Epidermal melanocyte (primary cell): Measurements from ENCODE around the gene UNC5B.
"Not testable (repeated sequence)": the region's sequence is repeated elsewhere in the genome, so short reads cannot be mapped to it uniquely, and the experiment has no call there.

Experiments
- DNase-seq: peaks from one replicate; pipeline ENCODE4 v3.0.0; 2011; ENCODE audit warnings: low spot score; ENCODE audit not compliant: insufficient read length

Gene UNC5B

GRCh38 chr10:71296086-71296485 is 83.7 kb downstream of the UNC5B start:
- no peak for DNase-seq

- DNase-seq, result not testable (repeated sequence)
Measured at GRCh38 chr10:71296811-71297210, 84.4 kb downstream of the UNC5B start.

DNA sequence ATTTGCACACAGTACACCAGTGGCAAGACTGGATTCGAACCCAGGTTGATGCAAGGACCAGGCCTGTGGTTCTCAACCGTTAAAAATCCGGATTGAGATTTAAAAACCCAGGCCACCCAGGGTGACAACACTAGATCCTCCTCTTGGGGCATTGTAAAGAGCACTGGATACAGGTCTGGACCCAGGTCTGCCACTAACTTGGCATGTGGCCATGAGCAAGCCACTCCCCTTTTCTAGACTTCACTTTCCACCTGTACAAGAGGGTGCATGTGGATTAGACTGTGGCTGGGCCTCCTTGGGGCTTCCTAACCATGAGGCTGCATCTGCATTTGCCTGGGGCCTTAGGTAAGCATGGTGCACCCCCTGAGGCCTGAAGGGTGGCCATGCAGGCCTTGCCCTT is 85.0 kb downstream of the UNC5B start:
- no peak for DNase-seq

GRCh38 chr10:71299071-71299785 is 86.9 kb downstream of the UNC5B start:
- DNase-seq, result no peak

GRCh38 chr10:71300555-71301370 is 88.4 kb downstream of the UNC5B start:
- DNase-seq, result no peak

DNA sequence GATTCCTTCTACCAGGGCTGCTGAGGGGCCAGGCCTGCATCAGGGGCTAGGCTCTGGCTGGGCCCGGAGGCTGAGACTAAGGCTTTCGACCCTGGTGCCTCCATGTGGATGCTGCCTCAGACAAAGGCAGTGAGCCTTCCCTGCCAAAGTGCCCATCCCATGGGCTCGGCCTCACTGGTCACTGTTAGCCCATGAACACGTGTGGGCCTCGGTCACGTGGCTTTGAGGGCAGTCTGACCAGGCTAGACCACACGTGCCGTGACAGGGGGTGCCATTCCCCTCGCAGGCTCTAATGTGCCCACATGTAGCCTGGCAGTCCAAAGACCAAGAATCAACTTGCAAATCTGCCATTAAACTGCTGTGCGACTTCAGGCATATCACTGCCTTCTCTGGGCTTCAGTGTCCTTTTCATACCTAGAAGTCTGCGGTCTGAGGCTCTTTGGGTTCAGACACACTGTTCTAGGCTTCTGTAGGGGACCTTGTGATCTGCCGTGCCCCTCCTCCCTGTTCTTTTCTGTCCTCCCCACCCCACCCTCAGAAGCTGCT is 89.1 kb downstream of the UNC5B start:
- no peak for DNase-seq

- no peak for DNase-seq
Measured at GRCh38 chr10:71302451-71302850, 90.1 kb downstream of the UNC5B start.

DNA sequence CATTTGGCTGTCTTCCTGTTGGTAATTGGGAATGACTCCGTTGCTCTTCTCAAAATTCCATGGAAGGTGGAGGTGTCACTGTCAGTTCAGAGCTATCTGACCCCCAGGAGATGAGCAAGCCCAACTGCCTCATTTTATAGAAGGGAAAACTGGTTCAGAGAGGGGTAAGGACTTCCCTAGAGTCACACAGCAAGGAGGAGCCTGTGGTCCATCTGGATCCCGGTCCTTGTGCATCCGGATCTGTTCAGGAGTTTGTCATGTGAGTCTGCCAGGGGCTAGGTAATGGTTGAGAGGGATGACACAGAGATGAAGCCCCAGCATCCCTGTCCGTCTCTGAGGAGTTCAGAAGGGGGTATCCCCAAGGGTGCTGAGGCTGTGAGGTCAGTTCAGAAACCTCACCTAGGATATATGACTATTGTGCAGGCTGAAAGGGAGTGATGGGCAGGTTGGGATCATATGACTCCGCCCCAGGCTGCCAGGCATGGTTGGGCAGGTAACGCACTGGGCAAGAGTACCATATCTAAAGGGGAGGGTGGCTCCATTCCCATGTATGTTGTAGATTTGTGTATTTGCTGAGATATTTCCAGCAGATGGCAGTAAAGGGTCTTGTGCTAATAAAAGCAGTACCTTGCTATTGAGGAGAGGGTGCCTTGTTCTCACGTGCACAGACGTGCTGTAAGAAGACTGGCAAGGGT is 90.7 kb downstream of the UNC5B start:
- no peak for DNase-seq

GRCh38 chr10:71303569-71303907 is 91.2 kb downstream of the UNC5B start:
- DNase-seq, result no peak

- DNase-seq, result no peak
Measured at GRCh38 chr10:71304914-71305313, 92.5 kb downstream of the UNC5B start.

GRCh38 chr10:71306979-71307378 is 94.6 kb downstream of the UNC5B start:
- no peak for DNase-seq

GRCh38 chr10:71307469-71308085 is 95.2 kb downstream of the UNC5B start:
- no peak for DNase-seq

DNA sequence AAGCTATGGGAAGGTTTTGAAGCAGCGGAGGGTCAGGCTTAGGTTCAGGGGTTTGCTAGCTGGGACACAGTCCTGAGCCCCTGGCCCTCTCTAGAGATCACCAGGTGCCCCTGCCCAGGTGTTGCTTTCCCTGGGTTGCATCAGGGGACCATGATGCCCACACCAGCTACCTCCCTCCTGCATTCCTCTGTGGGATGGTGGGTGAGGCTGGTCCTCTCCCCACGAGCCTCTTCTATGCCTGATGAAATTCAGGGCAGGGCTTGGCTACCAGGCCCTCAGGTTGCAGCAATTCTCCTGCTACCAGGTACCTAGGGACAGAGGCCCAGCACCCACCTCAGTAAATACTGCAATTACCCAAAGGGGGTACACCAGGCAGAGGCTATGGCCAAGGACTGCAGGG is 95.9 kb downstream of the UNC5B start:
- DNase-seq, result no peak

DNA sequence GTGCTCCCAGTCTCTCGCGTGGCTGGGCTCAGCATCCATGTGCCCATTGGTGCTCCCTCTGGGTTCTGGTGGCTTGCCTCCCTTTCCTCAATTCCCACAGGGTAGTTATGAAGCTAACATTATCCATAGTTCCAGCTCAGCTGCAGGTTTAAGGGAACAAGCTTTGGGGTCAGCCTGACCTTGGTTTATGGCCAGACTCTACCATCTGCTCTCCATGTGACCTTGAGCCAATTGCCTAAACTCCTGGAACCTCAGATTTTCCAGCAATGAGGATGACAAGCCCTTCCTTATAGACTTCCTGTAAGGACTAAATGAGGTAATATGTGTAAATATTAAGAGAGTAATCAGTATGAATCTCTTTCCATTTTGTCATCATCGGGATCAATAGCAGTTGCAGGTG is 96.6 kb downstream of the UNC5B start:
- DNase-seq, result no peak

DNA sequence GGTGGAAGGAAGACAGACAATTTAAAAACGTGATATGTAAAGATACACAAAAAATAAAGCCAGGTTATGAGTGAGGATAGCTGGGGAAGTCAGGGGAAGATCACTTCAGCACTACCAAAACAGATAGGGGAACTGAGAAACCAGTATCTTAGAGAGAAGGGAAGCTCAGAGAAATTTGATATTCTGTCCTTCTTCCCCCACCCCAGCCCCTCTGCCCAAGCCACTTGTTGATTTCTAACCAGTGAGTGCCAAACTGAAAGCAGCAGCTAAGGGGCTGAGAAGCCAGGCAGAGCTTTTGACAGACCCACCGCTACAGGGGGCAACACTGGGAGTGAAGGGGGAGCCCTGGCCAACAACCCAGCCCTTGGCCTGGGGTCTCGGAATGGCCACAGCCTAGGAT is 97.5 kb downstream of the UNC5B start:
- no peak for DNase-seq

DNA sequence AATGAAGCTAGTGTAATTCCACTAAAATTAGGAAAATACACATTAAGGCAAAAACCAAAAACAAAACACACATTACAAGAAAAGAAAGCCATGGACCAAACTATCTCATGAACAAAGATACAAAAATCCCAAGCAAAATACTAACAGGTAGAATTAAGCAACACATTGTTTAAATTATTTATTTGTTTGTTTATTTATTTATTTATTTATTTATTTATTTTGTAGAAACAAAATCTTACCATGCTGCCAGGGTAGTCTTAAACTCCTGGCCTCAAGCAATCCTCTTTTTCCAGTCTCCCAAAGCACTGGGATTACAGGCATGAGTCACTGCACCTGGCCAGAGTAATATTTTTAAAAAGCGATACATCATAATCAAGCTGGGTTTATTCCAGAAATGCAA is 99.8 kb downstream of the UNC5B start:
- no peak for DNase-seq

GRCh38 chr10:71312811-71313789 is 100.7 kb downstream of the UNC5B start:
- DNase-seq, result peak; percentile 39

DNA sequence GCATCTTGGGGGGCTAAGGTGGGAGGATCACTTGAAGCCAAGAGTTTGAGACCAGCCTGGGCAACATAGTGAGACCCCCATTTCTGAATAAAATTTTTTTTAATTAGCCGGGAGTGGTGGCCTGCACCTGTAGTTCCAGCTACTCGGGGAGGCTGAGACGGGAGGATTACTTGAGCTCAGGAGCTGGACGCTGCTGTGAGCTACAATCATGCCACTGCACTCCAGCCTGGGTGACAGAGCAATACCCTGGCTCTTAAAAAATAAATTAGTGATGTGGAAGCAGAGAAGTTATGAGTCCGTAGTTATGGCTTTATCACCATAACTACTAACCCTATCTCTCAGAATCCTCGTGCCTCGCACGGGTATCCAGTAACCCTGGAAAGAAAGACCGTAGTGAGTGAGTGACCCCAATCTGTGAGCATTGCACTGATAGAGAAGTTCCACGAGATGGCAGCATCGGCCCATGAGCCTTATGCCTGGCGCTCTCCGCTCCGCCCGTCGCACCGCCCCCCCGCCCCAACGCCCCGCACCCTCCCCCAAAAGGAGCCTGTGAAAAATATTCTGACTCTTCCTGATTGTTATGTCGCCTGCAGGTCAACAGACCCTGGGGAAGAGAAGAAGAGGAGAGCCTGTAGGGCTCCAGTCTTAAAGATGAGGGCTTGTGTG is 101.8 kb downstream of the UNC5B start:
- peak; percentile 64 for DNase-seq

DNA sequence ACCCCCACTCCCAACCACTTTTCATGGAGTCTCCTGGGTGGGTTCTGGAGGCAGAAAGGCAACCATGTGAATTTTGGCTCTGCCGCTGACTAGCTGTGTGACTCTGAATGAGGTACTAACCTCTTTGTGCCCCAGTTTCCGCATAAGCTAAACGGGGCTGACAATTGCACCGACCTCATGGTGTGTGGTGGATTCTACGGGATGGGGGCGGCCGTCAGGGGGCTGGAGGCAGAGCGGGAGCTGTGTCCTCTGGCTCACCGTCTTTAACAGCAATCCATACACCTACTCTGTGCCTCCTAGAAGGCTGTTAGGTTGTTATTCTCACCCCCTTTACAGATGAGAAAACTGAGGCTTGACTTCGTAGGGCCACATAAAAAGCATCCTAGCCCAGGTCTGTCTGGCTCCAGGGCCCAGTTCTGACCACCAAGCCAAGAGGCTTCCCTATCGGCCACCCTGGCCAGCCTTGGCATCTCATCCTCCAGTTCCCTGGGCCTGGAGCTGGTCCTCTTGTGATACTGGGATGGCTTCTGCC is 102.4 kb downstream of the UNC5B start:
- no peak for DNase-seq
